IMR-90 (cell line): ENCODE data around the gene OR14J1. TPM values are rescaled to one million over a fixed set of nuclear protein-coding genes. Genes with fewer than 3 reads are reported as not detected.

Experiments
- ATAC-seq: fragments of 200-7000 bp; cut with Tn5 transposase; 2 replicates; pipeline ENCODE4 v1.9.1; 2020; ENCODE audit warnings: low read depth, mild to moderate bottlenecking, moderate library complexity
- BruUV-seq: library from RNA; stranded (reverse); fragments of 400-500 nt; replicated peaks from 2 replicates; lab custom pipeline; 2021; lab: Mats Ljungman, UMichigan
- CTCF ChIA-PET: fragments of 300-600 bp; formaldehyde crosslinking; extraction: SDS; loops from one replicate; lab custom pipeline; 2021; ENCODE audit warnings: antibody characterized with exemption; lab: Yijun Ruan, JAX
- POLR2A ChIA-PET: fragments of 300-600 bp; sonication (Branson Sonifier 250); formaldehyde crosslinking; loops from one replicate; lab custom pipeline; 2022; ENCODE audit warnings: antibody characterized with exemption; ENCODE audit not compliant: unreplicated experiment; lab: Charles Lee
- DNase-seq: peaks from one replicate; pipeline ENCODE4 v3.0.0; 2013
- H2AFZ ChIP-seq: replicated peaks from 2 replicates; pipeline ENCODE3; 2013; ENCODE audit warnings: low read length, mild to moderate bottlenecking; ENCODE audit not compliant: poor library complexity
- H2AK5ac ChIP-seq: 2 replicates; pipeline ENCODE4 v1.6.1; 2013; ENCODE audit warnings: low read depth, low read length, inconsistent platforms
- H2AK9ac ChIP-seq: replicated peaks from 2 replicates; pipeline ENCODE3; 2013; ENCODE audit warnings: mild to moderate bottlenecking, low read depth, low read length, moderate library complexity; ENCODE audit not compliant: poor library complexity
- H2BK120ac ChIP-seq: 2 replicates; pipeline ENCODE4 v1.6.1; 2013; ENCODE audit warnings: low read depth, low read length, inconsistent platforms
- H2BK15ac ChIP-seq: 3 replicates; pipeline ENCODE4 v1.6.1; 2013; ENCODE audit warnings: low read depth, low read length, inconsistent platforms
- H2BK20ac ChIP-seq: 2 replicates; pipeline ENCODE4 v1.6.1; 2013; ENCODE audit warnings: low read depth, mild to moderate bottlenecking, inconsistent platforms, low read length, moderate library complexity
- H2BK5ac ChIP-seq: 2 replicates; pipeline ENCODE4 v1.6.1; 2013; ENCODE audit warnings: mild to moderate bottlenecking, low read depth, low read length, inconsistent platforms; ENCODE audit not compliant: poor library complexity, severe bottlenecking
- H3K14ac ChIP-seq: replicated peaks from 2 replicates; pipeline ENCODE4 v1.6.1; 2013; ENCODE audit warnings: low read depth, low read length, inconsistent platforms
- H3K18ac ChIP-seq: 2 replicates; pipeline ENCODE4 v1.6.1; 2013; ENCODE audit warnings: low read depth, low read length, control low read depth
- H3K23ac ChIP-seq: 2 replicates; pipeline ENCODE4 v1.6.1; 2013; ENCODE audit warnings: low read depth, low read length, inconsistent platforms
- H3K27ac ChIP-seq: 2 replicates; pipeline ENCODE4 v1.5.1; 2013; ENCODE audit warnings: mild to moderate bottlenecking, control low read depth, low read length; ENCODE audit not compliant: insufficient read depth
- H3K27me3 ChIP-seq: 2 replicates; pipeline ENCODE4 v1.6.1; 2013; ENCODE audit warnings: low read length; ENCODE audit not compliant: control insufficient read depth, insufficient read depth
- H3K36me3 ChIP-seq: 2 replicates; pipeline ENCODE4 v1.6.1; 2013; ENCODE audit warnings: low read length, mixed read lengths; ENCODE audit not compliant: control insufficient read depth, insufficient read depth
- H3K4ac ChIP-seq: 2 replicates; pipeline ENCODE4 v1.6.1; 2013; ENCODE audit warnings: low read depth, low read length, inconsistent platforms
- H3K4me1 ChIP-seq: 2 replicates; pipeline ENCODE4 v1.6.1; 2013; ENCODE audit warnings: low read length, mixed read lengths; ENCODE audit not compliant: control insufficient read depth, insufficient read depth
- H3K4me2 ChIP-seq: 2 replicates; pipeline ENCODE4 v1.6.1; 2013; ENCODE audit warnings: low read depth, mild to moderate bottlenecking, control low read depth, low read length, moderate library complexity
- H3K4me3 ChIP-seq: 2 replicates; pipeline ENCODE4 v1.5.1; 2013; ENCODE audit warnings: low read depth, mild to moderate bottlenecking, control low read depth, low read length, moderate library complexity; ENCODE audit not compliant: insufficient read depth
- H3K56ac ChIP-seq: 2 replicates; pipeline ENCODE4 v1.6.1; 2013; ENCODE audit warnings: low read length, inconsistent platforms; ENCODE audit not compliant: insufficient read depth; ENCODE audit errors: extremely low read depth
- H3K79me1 ChIP-seq, 2 experiments: 2 replicates each; pipeline ENCODE4 v1.6.1; 2013; ENCODE audit warnings: low read length in 2 of 2, inconsistent platforms in 1 of 2, low read depth in 1 of 2
- H3K9ac ChIP-seq: 2 replicates; pipeline ENCODE4 v1.6.1; 2013; ENCODE audit warnings: low read depth, low read length, control low read depth
- H3K9me1 ChIP-seq: 2 replicates; pipeline ENCODE4 v1.6.1; 2013; ENCODE audit warnings: low read length, inconsistent platforms; ENCODE audit not compliant: insufficient read depth
- H3K9me3 ChIP-seq: 2 replicates; pipeline ENCODE4 v1.6.1; 2013; ENCODE audit warnings: low read length; ENCODE audit not compliant: control insufficient read depth, insufficient read depth
- H4K20me1 ChIP-seq: 2 replicates; pipeline ENCODE4 v1.6.1; 2013; ENCODE audit warnings: low read length, inconsistent platforms; ENCODE audit not compliant: insufficient read depth
- H4K5ac ChIP-seq: 2 replicates; pipeline ENCODE4 v1.6.1; 2013; ENCODE audit warnings: mild to moderate bottlenecking, low read depth, low read length, control low read depth
- H4K8ac ChIP-seq, 2 experiments: 2 replicates each; pipeline ENCODE4 v1.6.1; 2013; ENCODE audit warnings: low read depth in 2 of 2, low read length in 2 of 2, control low read depth in 1 of 2, inconsistent platforms in 1 of 2
- H4K91ac ChIP-seq: 2 replicates; pipeline ENCODE4 v1.6.1; 2013; ENCODE audit warnings: low read depth, low read length, inconsistent platforms; ENCODE audit not compliant: insufficient read depth
- BHLHE40 ChIP-seq: fragments of 150-350 bp; IDR thresholded peaks from 2 replicates; pipeline ENCODE4 v1.6.1; 2016; ENCODE audit warnings: mild to moderate bottlenecking, low read depth, low read length
- CEBPB ChIP-seq: IDR thresholded peaks from 2 replicates; pipeline ENCODE4 v1.6.1; 2012; ENCODE audit warnings: low read depth, low read length, improper control_type of control experiment
- CHD1 ChIP-seq: IDR thresholded peaks from 2 replicates; pipeline ENCODE4 v1.6.1; 2012; ENCODE audit warnings: low read depth, low read length, improper control_type of control experiment
- FOS ChIP-seq: fragments of 150-350 bp; IDR thresholded peaks from 2 replicates; pipeline ENCODE4 v1.6.1; 2016; ENCODE audit warnings: low read depth, low read length
- MAFK ChIP-seq: IDR thresholded peaks from 2 replicates; pipeline ENCODE4 v1.6.1; 2012; ENCODE audit warnings: low read depth, low read length, improper control_type of control experiment
- MAZ ChIP-seq: IDR thresholded peaks from 2 replicates; pipeline ENCODE4 v1.6.1; 2012; ENCODE audit warnings: low read depth, mild to moderate bottlenecking, low read length, improper control_type of control experiment, moderate library complexity, borderline replicate concordance
- MXI1 ChIP-seq: IDR thresholded peaks from 2 replicates; pipeline ENCODE4 v1.6.1; 2012; ENCODE audit warnings: low read depth, mild to moderate bottlenecking, low read length, moderate library complexity, borderline replicate concordance
- NFE2L2 ChIP-seq: fragments of 150-350 bp; IDR thresholded peaks from 2 replicates; pipeline ENCODE4 v1.6.1; 2016; ENCODE audit warnings: low read depth, mild to moderate bottlenecking, low read length
- POLR2A ChIP-seq: IDR thresholded peaks from 2 replicates; pipeline ENCODE4 v1.6.1; 2012; ENCODE audit warnings: mild to moderate bottlenecking, low read depth, low read length
- RAD21 ChIP-seq: IDR thresholded peaks from 2 replicates; pipeline ENCODE4 v1.6.1; 2012; ENCODE audit warnings: low read length, improper control_type of control experiment
- RCOR1 ChIP-seq: IDR thresholded peaks from 2 replicates; pipeline ENCODE4 v1.6.1; 2012; ENCODE audit warnings: mild to moderate bottlenecking, low read length, improper control_type of control experiment; ENCODE audit not compliant: insufficient replicate concordance
- RFX5 ChIP-seq: IDR thresholded peaks from 2 replicates; pipeline ENCODE4 v1.8.0; 2012; ENCODE audit warnings: low read depth, mild to moderate bottlenecking, low read length, moderate library complexity
- SMC3 ChIP-seq: fragments of 150-350 bp; IDR thresholded peaks from 2 replicates; pipeline ENCODE4 v1.6.1; 2016; ENCODE audit warnings: low read depth, mild to moderate bottlenecking, antibody characterized with exemption, low read length, moderate library complexity
- USF2 ChIP-seq: fragments of 150-350 bp; IDR thresholded peaks from 2 replicates; pipeline ENCODE4 v1.6.1; 2017; ENCODE audit warnings: mild to moderate bottlenecking, antibody characterized with exemption, low read length, low read depth
- WGBS, 2 experiments: methylation state at CpG; one replicate each; pipeline versions ENCODE4 v1.1.5 to v1.1.7; 2013; ENCODE audit warnings: missing lambda C conversion rate in 2 of 2; ENCODE audit not compliant: insufficient read length in 1 of 2; ENCODE audit errors: extremely low coverage in 2 of 2; 5-methylcytosine and 5-hydroxymethylcytosine counted together
- dilution Hi-C: fragments of 300-500 bp; cut with HindIII; formaldehyde crosslinking; loops from one replicate; pipeline ENCODE4 v1.14.3; 2018; ENCODE audit warnings: low sequenced_read_pairs; ENCODE audit not compliant: unreplicated experiment
- in situ Hi-C: fragments of 300-500 bp; cut with MboI; formaldehyde crosslinking; loops from 3 replicates; pipeline ENCODE4 v1.14.3; 2019; ENCODE audit warnings: low sequenced_read_pairs, inconsistent platforms, mixed read lengths
- intact Hi-C: fragments of 100-400 bp; cut with micrococcal nuclease; formaldehyde crosslinking; loops from 2 replicates; pipeline ENCODE4 v1.10.0; 2022
- polyA plus RNA-seq, 3 experiments: library from polyadenylated mRNA; depleted of rRNA; stranded (reverse); fragments of >200 nt; gene quantifications; 2 replicates each; pipeline ENCODE4 v1.2.3, GENCODE V29; 2012; ENCODE audit warnings: low replicate concordance in 1 of 3
- total RNA-seq: library from RNA; depleted of rRNA; stranded (reverse); fragments of >200 nt; gene quantifications from 2 replicates; pipeline ENCODE4 v1.2.3, GENCODE V29; 2012
- TF ChIP-seq, protein P1 (sequence below): conservative IDR thresholded peaks from 2 replicates; pipeline ENCODE4 v1.5.1; 2012; ENCODE audit warnings: mild to moderate bottlenecking, low read depth, low read length, improper control_type of control experiment
- TF ChIP-seq, protein P2 (sequence below): fragments of 150-350 bp; IDR thresholded peaks from 2 replicates; pipeline ENCODE4 v1.6.1; 2016; ENCODE audit warnings: low read depth, mild to moderate bottlenecking, low read length, moderate library complexity, borderline replicate concordance

The OR14J1 gene
- total and polyA plus RNA-seq, 2 of the 4 experiments (the other 2 are of a cell fraction): not detected

DNA sequence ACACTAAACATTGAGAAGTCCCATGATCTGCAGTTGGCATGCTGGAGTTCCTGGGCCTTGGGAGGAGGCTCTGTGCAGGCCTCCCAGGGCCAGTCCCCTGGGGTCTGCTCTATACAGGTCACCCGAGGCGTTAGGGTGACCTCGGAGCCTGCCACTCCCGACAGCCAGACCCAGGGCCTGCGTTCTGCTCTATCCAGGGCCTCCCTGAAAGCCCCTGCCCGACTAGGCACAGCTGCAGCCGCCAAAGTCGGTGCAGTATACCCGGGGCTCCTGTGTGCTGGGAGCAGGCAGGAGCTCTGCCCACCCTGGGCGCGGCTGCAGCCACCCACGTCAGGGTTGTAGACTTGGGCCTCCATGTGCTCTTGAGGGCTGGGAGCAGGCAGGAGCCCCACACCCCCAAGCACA, 6.3 kb upstream of the OR14J1 start:
- Histone ChIP-seq H3K9ac (no peak overlapping the region), H4K8ac (no peak overlapping the region), H3K36me3 (no peaks in the 10 kb centered on the region), H2BK5ac (no peak overlapping the region), H2AFZ (no peak overlapping the region), H3K4me1 (no peaks in the 10 kb centered on the region), H3K4me3 (no peak overlapping the region), H3K23ac (no peak overlapping the region), H3K56ac (no peak overlapping the region), H2AK9ac (no peak overlapping the region), H3K4ac (no peak overlapping the region), H2BK20ac (no peak overlapping the region), H3K79me1 (no peaks in the 10 kb centered on the region), H3K27ac (no peak overlapping the region), H3K27me3 (no peaks in the 10 kb centered on the region), H3K9me1 (no peaks in the 10 kb centered on the region), H4K5ac (no peak overlapping the region), H3K4me2 (no peak overlapping the region), H2BK15ac (no peak overlapping the region), H3K18ac (no peak overlapping the region), H4K91ac (no peak overlapping the region), H2BK120ac (no peak overlapping the region), H3K14ac (no peak overlapping the region), H4K20me1 (no peaks in the 10 kb centered on the region), H2AK5ac (no peak overlapping the region), H3K9me3 (peaks cover 10% of the 10 kb centered on the region)
- intact Hi-C loops (no loop called here), in situ Hi-C loops (no loop called here), dilution Hi-C loops (no loop called here)
- 35% methylated on average over 4 of the region's 12 CpGs; no CpG with 5 or more reads in 1 of the 2 experiments for WGBS, 2 experiments
- no peak for DNase-seq
- TF ChIP-seq NFE2L2: no peak
- TF ChIP-seq USF2: no peak
- TF ChIP-seq CEBPB: no peak
- TF ChIP-seq CHD1: no peak
- TF ChIP-seq, protein P1, sequence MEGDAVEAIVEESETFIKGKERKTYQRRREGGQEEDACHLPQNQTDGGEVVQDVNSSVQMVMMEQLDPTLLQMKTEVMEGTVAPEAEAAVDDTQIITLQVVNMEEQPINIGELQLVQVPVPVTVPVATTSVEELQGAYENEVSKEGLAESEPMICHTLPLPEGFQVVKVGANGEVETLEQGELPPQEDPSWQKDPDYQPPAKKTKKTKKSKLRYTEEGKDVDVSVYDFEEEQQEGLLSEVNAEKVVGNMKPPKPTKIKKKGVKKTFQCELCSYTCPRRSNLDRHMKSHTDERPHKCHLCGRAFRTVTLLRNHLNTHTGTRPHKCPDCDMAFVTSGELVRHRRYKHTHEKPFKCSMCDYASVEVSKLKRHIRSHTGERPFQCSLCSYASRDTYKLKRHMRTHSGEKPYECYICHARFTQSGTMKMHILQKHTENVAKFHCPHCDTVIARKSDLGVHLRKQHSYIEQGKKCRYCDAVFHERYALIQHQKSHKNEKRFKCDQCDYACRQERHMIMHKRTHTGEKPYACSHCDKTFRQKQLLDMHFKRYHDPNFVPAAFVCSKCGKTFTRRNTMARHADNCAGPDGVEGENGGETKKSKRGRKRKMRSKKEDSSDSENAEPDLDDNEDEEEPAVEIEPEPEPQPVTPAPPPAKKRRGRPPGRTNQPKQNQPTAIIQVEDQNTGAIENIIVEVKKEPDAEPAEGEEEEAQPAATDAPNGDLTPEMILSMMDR: no peak
- TF ChIP-seq BHLHE40: no peak
- TF ChIP-seq MAZ: no peak
- TF ChIP-seq SMC3: no peak
- TF ChIP-seq, protein P2, sequence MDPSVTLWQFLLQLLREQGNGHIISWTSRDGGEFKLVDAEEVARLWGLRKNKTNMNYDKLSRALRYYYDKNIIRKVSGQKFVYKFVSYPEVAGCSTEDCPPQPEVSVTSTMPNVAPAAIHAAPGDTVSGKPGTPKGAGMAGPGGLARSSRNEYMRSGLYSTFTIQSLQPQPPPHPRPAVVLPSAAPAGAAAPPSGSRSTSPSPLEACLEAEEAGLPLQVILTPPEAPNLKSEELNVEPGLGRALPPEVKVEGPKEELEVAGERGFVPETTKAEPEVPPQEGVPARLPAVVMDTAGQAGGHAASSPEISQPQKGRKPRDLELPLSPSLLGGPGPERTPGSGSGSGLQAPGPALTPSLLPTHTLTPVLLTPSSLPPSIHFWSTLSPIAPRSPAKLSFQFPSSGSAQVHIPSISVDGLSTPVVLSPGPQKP: no peak
- no peak for TF ChIP-seq RCOR1
- TF ChIP-seq RFX5: no peak
- TF ChIP-seq POLR2A: no peak
- TF ChIP-seq MAFK: no peak
- no peak for TF ChIP-seq RAD21
- TF ChIP-seq FOS: no peak
- no peak for TF ChIP-seq MXI1
- no TSS peak for BruUV-seq
- ChIA-PET CTCF (no interaction called here), POLR2A (interaction anchor here (0.6 kb wide), 1 partner anchor 127 kb away, joined by 4 read pairs; no protein-coding TSS in a partner anchor)
- no peak for ATAC-seq
